IPS-NIHi7 (cell line): ENCODE results near the gene GART.
"Not testable (repeated sequence)": the region's sequence is repeated elsewhere in the genome, so short reads cannot be mapped to it uniquely, and the experiment has no call there.

ENCODE experiments used
- DNase-seq: peaks from one replicate; pipeline ENCODE4 v3.0.0; 2012; ENCODE audit warnings: mixed read lengths; ENCODE audit errors: extremely low spot score

The GART gene

DNA sequence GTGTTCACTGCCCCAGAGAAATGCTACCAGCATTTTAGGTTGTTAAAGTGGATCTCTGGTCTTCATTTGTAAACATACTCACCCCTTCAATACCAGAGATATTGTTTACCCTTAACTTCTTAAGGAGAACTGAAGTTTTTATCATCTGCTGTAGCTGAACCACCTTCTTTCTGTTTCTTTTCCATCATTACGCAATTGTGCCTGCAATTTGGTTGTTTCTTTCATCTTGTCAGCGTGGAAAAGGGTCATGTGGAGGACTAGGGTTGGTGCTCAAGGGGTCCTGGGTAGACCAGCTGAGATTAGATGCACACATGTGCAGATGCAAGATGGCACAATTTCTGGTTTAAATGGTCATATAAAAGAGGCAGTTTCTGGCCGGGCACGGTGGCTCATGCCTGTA is 23.0 kb downstream of the GART start:
- no peak for DNase-seq

DNA sequence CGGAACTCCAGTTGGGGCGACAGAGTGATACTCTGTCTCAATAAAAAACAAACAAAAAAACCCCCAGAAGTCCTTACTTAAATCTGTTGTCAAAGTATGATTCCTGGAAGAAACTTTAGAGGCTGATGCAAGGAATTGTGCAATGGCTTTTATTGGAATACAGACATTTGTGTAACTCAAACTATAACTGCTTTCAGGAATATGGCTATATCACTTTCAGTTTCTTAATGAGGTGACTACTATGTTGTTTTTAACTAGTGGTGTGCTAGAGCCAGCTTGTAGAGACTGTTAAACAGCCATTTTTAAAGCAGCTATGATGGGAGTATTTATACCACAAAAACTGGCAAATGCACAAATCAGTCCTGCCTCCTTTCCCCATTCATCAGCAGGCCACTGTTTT is 27.7 kb downstream of the GART start:
- DNase-seq, result no peak

DNA sequence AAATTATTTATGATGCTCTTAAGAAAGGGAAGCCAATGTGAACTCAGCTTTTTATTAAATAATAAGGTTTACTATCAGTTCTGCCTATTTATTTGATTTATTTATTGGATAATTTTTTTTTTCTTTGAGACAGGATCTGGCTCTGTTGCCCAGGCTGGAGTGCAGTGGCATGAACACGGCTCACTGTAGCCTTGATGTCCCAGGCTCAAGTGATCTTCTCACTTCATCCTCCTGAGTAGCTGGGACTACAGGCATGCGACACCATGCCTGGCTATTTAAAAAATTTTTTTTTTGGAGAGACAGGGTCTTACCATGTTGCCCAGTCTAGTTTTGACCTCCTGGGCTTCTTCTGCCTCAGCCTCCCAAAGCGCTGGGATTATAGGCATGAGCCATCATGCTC is 29.4 kb downstream of the GART start:
- no peak for DNase-seq

DNA sequence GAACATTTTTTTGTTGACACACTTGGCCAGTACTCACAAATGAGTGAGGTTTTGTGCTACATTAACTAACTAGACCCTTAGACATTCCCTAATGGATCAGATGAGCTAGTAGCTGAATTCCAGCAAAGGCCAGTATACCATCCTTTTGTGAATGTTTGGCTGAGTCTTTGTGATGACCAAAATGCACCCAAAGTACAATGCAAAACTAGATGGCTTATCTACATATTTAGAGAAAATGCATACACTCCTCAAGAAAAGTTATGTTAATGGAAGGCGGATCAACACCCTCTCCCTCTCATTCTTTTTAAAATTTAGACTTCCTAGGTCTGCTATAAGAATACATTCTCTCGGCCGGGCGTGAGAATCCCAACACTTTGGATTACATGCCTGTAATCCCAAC is 30.3 kb downstream of the GART start:
- DNase-seq, result no peak

DNA sequence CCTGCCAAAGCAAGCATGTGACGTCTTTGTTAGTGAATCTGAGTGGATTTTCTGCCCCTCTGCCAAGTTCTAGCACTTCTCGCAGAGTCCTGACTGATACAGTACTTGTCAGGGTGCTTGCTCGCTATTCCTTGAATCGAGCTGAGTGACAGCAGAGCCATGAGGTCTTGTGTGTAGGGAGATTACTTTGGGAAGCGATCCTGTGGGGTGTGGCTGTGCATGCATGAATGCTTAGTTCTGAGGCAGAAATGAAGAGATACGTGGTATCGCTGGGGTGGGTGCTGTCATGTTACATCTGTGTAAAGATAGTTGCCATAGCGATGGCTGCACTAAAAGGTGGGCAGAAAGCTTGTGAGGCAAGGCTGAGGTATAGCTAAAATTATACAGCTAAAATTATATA is 31.1 kb downstream of the GART start:
- DNase-seq, result no peak

DNA sequence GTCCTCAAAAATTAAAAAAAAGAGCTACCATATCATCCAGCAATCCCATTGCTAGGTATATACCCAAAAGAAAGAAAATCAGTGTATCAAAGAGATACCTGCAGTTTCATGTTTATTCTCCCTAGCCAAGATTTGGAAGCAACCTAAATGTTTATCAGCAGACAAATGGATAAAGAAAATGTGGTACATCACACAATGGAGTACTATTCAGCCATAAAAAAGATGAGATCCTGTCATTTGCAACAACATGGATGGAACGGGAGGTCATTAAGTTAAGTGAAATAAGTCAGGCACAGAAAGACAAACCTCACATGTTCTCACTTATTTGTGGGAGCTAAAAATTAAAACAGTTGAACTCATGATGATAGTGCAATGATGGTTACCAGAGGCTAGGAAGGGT is 34.9 kb downstream of the GART start:
- DNase-seq, result not testable (repeated sequence)

DNA sequence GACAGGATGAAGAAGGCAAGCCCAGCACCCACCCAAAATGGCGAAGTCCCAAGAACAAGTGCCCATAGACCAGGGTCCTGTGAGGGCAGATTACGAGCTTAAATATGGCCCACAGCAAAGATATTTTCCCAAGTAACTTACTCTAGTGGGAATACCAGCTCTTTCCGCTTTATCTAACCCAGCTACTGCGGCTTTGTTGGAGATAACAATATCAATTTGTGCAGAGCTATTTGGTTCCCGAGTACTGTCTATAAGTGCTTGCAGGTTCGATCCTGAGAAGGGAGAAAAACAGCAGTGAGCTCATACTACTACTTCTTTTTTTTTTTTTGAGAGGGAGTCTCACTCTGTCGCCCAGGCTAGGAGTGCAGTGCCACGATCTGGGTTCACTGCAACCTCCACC is 36.1 kb downstream of the GART start:
- no peak for DNase-seq

DNA sequence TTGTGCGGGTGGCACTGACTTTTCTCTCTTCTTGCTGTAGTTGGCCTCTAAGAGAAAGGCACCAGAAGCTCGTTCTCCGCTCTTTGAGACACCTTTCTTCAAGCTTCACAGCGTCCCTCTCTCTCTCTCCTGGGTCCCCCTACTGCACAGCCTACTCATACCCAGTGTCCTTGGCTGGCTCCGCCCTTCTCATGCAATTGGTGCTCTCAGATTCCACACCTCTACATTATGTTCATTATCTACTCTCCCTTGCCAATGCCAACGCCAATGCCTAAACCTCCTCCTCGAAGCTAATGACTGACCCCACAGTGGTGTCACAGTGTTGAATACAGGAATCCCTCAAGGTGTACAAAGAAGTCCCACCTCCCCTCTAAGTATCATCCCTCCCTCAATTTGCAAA is 45.6 kb downstream of the GART start:
- DNase-seq, result peak; percentile 16

DNA sequence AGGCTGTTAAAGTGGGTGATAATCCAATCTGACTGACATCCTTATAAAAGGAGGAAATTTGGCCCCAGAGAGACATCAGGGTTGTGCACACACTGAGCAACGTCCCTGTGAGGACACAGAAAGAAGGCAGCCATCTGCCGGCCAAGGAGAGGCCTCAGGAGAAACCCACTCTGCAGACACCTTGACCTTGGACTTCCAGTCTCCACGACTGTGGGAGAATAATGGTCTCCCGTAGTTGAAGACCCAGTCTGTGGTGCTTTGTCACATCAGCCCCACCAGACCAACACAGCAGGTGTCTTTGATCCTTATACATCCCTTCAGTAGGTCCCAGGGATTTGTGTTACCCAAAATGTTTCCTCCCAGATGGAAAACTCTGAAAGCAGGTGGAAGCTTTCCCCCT is 46.2 kb downstream of the GART start:
- no peak for DNase-seq

DNA sequence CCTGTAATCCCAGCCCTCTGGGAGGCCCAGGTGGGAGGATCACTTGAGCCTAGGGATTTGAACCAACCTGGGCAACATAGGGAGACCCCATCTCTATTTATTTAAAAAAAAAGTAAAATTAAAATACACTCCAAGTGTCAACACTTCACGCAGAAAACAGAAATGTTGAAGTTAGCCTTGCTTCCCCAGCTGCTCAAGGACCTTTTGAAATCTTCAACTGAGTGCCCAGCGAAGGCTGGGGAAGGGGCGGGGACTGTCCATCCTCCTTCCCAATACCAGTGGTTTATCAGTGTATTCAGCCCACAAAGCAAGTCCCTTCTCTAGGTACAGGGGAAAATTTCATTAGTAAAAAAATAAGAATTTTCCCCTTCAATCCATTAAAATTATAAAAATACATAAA is 48.2 kb downstream of the GART start:
- no peak for DNase-seq

DNA sequence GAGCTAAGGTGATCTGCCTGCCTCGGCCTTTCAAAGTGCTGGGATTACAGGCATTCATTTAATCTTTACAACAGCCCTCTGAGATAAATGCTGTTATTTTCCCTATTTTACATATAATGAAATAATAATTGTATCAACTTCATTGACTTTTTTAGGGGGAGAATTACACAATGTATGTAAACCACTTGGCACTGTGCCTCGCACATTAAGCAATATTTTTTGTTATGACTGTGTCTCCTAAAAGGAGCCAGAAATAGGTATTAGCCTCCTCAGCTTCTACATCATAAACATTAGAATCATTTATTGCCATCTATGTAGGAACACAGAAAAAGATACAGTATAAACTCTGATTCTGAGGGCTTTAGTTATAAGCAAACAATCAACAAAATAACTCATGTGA is 49.3 kb downstream of the GART start:
- no peak for DNase-seq

DNA sequence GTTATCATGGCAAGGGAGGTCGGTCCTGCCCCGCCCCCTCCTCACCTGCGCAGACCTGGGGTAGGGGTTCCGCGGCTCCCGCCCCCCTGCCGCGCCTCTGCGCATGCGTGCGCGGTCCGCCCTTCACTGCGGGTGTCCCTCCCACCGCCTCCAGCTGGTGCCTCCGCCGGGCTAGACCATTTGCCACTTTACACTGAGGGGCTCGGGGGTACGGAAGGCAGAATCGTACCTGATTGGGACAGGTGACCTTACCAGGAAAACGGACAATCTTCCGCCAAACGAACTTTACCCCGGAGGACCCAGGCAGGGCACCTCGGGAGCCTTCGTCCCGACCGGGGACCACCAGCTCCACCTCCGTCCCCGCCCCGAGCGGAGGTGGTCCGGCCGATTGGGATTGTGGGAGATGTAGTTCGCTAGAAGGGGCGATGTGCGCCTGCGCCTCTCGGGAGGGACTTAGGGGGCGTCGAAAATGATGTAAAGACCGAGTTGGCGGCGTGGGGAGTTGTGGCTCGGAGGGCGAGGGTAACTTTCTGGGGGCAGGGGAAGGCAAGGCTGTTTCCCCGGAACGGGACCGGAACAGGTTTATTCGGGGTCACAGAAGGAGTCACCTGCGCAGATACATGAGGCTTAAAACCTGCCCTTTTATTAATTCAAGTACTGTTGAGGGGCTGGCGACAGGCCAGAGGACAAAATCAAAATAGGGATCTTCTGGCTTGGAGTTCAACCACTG is 50.4 kb downstream of the GART start, which contains the start of gene DNAJC28:
Gene DNAJC28, minus strand, starts transcription at position 344 of the 730 bp plus-strand sequence. CDS start 2,323 bp downstream, outside the sequence.
- DNase-seq, result peak; percentile 95

DNA sequence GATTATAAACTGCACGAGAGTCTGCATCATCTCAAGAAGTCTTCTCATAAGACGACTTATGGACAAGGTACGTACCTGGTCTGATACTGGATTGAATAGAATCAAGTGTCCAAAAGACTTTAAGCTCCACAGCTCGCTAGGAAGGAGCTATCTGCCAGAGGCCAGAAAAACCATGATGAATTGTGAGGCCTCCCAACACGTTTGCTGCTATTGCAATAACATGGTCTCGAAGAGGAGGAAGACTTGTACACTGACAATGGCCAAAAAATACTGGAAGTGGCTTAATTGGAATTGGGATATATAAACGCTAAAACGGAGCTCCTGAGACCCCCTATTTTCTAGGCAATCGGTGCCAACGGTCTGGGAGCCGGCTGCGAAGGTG is 50.9 kb downstream of the GART start:
- no peak for DNase-seq

DNA sequence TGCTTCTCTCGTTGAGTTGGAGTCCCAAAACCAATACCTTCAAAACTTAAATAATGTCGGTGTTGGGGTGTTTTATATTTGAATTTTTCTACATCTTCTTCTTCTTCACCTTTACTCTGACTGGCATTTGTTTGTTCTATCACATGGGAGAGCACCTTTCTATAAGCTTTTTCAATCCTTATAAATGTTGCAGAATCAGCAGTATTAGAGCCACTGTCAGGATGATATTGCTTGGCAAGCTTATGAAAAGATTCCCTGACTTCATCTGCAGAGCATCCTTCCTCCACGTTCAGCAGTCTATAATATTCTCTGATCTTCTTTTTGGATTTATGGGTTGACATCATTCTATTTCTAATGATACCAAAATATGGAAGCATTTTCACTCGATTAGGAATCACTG is 53.0 kb downstream of the GART start:
- DNase-seq, result no peak

DNA sequence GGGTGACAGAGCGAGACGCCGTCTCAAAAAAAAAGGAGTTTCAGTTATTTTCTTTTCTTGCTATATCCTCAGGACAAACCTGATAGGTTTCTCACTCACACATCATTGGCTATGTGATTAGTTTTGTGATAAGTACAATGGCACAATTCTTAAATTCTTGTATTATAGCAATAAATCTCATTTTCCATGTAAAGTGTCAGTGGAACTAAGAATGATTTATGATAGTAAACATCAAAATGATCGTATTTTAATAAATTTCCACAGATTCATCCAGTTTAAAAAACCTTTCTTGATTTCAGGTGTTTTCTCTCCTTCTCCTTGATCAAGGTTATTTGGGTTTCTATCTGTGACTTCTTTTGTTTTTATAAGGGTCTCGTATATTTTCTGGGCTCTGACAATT is 53.9 kb downstream of the GART start:
- DNase-seq, result no peak

DNA sequence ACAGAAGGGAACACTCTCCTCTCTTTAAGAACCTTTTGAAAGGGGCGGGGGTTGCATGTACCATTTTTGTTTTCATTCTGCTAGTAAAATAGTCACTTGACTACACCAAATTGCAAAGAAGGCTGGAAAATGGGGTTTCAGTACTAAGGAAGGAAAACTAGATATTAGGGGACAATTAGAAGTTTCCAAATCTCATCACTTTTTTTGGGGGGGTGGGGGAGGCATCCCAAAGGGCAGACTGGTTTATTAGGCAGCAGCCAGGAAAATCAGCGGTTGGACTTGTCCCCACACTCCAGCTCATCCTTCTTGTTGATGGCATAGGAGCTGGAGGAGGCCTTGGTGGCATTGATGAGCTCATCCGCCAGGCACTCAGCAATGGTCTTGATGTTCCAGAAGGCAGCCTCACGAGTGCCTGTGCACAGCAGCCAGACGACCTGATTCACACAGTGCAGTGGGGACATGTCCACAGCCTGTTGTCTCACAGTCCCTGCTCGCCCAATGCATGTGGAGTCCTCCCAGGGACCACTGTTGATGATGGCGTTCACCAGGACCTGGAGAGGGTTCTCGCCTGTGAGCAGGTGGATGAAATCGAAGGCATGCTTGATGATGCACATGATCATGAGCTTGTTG is 60.5 kb downstream of the GART start:
- DNase-seq, result no peak

DNA sequence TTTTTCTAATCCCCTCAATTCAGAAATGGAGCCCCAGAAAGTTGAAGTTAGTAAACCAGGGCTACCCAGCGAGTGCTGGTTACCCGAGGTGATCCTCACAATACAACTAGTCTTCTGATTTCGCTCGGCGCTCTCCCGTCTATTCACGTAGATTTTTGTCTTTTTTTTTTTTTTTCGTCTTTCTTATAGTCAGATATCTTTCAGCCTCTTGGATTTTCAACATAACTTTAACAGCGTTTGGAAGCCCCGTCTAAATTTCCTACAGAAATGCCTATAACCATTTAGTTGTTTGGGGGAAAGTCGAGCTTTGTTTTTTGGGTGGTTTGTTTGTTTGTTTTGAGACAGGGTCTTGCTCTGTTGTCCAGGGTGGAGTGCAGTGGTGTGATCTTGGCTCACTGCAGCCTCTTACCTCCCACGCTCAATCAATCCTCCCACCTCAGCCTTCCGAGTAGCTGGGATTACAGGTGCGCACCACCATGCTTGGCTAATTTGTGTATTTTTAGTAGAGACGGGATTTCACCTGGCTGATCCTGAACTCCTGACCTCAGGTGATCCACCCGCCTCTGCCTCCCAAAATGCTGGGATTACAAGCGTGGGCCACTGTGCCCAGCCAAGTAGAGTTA is 61.3 kb downstream of the GART start:
- no peak for DNase-seq

DNA sequence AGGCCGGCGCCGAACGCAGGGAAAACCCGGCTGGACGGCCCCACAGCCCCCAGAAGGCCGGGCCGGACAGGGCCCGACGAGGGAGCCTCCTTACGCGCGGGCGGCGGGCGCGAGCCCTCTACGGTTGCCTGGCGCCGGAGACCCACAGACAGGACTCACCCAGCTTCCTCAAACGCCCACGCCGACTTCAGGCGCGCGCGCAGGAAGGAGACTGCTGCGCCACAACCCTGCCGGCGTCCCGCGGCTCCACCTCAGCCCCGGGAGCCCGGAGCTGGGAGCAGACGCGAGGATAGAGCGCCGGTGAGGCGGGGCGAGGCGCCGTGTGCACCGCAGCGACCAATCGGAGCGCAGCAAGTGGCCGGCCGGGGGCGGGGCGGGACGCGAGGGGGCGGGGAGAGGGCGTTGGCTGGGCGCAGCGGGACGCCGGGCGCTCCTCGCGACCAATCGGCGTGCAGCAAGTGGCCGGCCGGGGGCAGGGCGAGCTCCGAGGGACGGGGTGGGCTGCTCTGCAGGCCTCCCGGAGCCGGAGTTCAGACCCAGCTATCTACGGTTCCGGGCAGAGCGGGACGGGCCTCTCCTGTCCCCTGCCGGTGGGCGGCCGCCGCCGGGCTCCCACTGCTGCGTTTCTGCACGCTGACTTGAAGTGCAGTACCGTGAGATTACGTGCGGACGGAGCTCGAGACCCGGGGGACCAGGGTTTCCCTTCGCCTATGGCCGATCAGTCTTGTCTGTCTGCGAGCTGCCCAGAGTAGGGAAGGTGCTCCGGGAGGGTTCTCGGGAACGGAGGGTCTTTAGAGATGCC is 62.0 kb downstream of the GART start, which contains the start of gene TMEM50B:
Gene TMEM50B, minus strand, starts transcription at position 296 of the 802 bp plus-strand sequence. CDS start 11,089 bp downstream, outside the sequence.
- peak; percentile 97 for DNase-seq

DNA sequence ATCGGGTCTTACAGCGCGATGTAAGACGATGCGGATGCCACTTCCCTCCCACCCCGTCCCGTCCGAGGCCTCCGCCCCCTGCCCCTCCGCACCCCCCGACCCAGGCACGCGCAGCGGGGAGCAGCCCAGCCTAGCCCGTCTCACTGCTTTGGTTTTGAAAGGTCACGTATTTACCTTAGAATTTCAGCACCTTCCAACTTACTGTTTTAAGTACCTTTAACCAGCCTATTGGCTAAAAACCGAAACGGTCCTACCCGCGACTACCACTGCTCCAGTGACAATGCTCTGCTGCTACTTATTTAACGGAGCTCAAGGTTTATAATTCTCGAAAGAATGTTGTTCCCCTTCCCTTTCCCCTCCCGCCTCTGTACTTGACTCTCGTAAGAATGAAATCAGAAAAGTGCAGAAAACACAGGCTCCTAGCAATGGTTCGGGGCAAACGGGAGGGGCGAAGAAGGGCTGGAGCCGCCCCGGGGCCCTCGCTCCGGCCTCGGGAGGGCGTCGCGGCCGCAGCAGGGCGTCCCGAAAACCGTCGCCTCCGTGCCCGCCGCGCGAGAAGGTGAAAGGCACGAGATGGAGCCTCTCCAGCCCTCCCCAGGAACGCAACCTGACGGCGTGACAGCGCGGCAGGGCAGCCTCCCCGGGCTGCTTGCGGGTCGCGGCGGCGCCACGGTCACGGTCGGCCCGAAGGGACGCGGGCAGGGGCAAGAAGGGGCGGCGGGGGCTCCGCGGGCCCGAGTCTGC is 62.8 kb downstream of the GART start:
- DNase-seq, result peak; percentile 45

DNA sequence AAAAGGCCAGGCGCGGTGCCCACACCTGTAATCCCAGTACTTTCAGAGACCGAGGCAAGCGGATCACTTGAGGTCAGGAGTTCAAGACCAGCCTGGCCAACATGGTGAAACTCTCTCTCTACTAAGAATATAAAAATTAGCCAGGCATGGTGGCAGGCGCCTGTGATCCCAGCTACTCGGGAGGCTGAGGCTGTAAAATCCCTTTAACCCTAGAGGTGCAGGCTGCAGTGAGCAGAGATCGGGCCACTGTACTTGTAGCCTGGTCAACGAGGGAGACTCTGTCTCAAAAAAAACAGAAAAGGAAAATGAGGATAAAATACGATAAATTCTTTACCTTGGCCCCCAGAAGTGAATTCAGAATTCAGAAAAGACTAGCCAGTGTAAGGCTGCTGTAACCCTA is 63.7 kb downstream of the GART start:
- no peak for DNase-seq

DNA sequence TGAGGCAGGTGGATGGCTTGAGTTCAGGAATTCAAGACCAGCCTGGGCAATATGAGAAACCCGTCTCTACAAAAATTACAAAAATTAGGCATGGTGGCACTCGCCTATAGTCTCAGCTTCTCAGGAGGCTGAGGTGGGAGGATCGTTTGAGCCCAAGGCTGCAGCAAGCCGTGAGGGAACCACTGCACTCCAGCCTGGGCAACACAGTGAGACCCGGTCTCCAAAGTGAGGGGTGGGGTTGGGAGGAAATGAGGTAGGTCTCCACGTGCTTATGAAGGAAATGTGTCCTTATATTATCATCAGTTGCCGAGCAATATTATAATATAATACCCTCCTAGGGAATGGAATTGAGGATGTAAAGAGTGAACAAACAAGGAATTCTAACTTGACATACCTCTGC is 64.9 kb downstream of the GART start:
- DNase-seq, result no peak

DNA sequence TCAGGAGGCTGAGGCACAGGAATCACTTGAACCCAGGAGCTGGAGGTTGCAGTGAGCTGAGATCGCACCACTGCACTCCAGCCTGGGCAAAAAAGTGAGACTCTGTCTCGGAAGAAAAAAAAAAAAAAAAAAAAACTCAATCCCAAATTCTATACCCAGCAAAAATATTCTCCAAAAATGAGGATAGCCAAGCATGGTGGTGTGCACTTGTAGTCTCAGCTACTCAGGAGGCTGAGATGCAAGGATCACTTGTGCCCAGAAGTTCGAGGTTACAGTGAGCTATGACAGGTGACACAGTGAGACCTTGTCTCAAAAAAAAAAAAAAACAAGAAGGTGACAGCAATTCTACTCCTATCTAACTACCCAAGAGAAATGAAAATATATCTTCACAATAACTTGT is 68.6 kb downstream of the GART start:
- DNase-seq, result no peak
